Neural progenitor cell (in vitro differentiated cells): ENCODE results near the gene ADAMTS12. TPM values are rescaled to one million over a fixed set of nuclear protein-coding genes. Genes with fewer than 3 reads are reported as not detected.

Experiments
- DNase-seq: peaks from one replicate; pipeline ENCODE4 v3.0.0-alpha.2; 2016; ENCODE audit warnings: low spot score
- H2AFZ ChIP-seq: fragments of 200-600 bp; sonication (generic); replicated peaks from 2 replicates; pipeline ENCODE4 v1.6.1; 2016; ENCODE audit warnings: antibody characterized with exemption
- H3F3A ChIP-seq: fragments of 200-600 bp; sonication (generic); 2 replicates; pipeline ENCODE4 v1.6.1; 2016; ENCODE audit warnings: antibody characterized with exemption, low read depth
- H3K27ac ChIP-seq: fragments of 200-600 bp; sonication (generic); 2 replicates; pipeline ENCODE4 v1.5.1; 2016; ENCODE audit warnings: mild to moderate bottlenecking
- H3K27me3 ChIP-seq: fragments of 200-600 bp; sonication (generic); 2 replicates; pipeline ENCODE4 v1.6.1; 2016; ENCODE audit warnings: mild to moderate bottlenecking, moderate library complexity
- H3K36me3 ChIP-seq: fragments of 200-600 bp; sonication (generic); 2 replicates; pipeline ENCODE4 v1.5.1; 2016
- H3K4me1 ChIP-seq: fragments of 200-600 bp; sonication (generic); 2 replicates; pipeline ENCODE4 v1.6.1; 2016; ENCODE audit warnings: mixed run types
- H3K4me2 ChIP-seq: fragments of 200-600 bp; sonication (generic); 2 replicates; pipeline ENCODE4 v1.6.1; 2016
- H3K4me3 ChIP-seq: fragments of 200-600 bp; sonication (generic); 2 replicates; pipeline ENCODE4 v1.5.1; 2016
- H3K79me2 ChIP-seq: fragments of 200-600 bp; sonication (generic); 2 replicates; pipeline ENCODE4 v1.6.1; 2016; ENCODE audit warnings: low read depth
- H3K9ac ChIP-seq: fragments of 200-600 bp; sonication (generic); 2 replicates; pipeline ENCODE4 v1.6.1; 2016
- H3K9me3 ChIP-seq: fragments of 200-600 bp; sonication (generic); 2 replicates; pipeline ENCODE4 v1.5.1; 2016; ENCODE audit warnings: low read depth
- H4K20me1 ChIP-seq: fragments of 200-600 bp; sonication (generic); 2 replicates; pipeline ENCODE4 v1.6.1; 2016; ENCODE audit warnings: low read depth
- H3K27ac Mint-ChIP-seq: 3 replicates; pipeline ENCODE4 v1.8.0; 2021; ENCODE audit warnings: mixed read lengths
- H3K27me3 Mint-ChIP-seq: 2 replicates; pipeline ENCODE4 v1.8.0; 2022; ENCODE audit warnings: low read depth, mild to moderate bottlenecking, inconsistent platforms, moderate library complexity, mixed read lengths; ENCODE audit not compliant: insufficient read depth
- H3K36me3 Mint-ChIP-seq: 3 replicates; pipeline ENCODE4 v1.8.0; 2021; ENCODE audit warnings: mixed read lengths
- H3K4me1 Mint-ChIP-seq: 3 replicates; pipeline ENCODE4 v1.8.0; 2021; ENCODE audit warnings: mixed read lengths
- H3K4me3 Mint-ChIP-seq: 3 replicates; pipeline ENCODE4 v1.8.0; 2021; ENCODE audit warnings: mild to moderate bottlenecking, moderate library complexity, mixed read lengths
- H3K9me3 Mint-ChIP-seq: 3 replicates; pipeline ENCODE4 v1.8.0; 2020; ENCODE audit warnings: mixed read lengths
- CTCF ChIP-seq: fragments of 200-600 bp; sonication (generic); IDR thresholded peaks from 2 replicates; pipeline ENCODE4 v1.5.1; 2017; ENCODE audit warnings: antibody characterized with exemption, mild to moderate bottlenecking
- EZH2 ChIP-seq: fragments of 200-600 bp; sonication (generic); IDR thresholded peaks from 2 replicates; pipeline ENCODE4 v1.6.1; 2017; ENCODE audit warnings: antibody characterized with exemption, mild to moderate bottlenecking, moderate library complexity
- EZH2phosphoT487 ChIP-seq: fragments of 200-600 bp; sonication (generic); IDR thresholded peaks from 2 replicates; pipeline ENCODE4 v1.6.1; 2017; ENCODE audit warnings: antibody characterized with exemption
- total RNA-seq: library from RNA; depleted of rRNA; stranded (reverse); fragments of >200 nt; gene quantifications from 2 replicates; pipeline ENCODE4 v1.2.3, GENCODE V29; 2015; ENCODE audit warnings: low replicate concordance

The ADAMTS12 gene
- total RNA-seq, 1 donor from 2014 or later = 15.6 TPM

DNA sequence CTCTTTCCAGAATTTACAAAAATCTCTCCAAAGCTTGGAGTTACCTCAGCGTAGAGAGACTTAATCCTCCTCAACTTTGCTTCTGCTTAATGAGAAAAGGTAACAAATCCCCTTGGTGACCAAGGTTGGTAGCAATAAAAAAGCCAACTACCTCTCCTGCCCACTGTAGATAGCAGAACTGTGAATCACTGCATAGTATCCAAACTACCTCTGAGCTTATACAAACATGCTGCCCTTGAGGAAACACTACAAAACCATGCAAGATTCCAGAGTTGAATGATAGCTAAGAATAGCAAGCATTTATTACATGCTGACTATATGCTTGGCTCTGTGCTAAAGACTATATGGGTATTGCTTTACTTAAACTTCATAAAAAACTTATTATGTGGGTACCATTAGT lies 2.8 kb upstream of the ADAMTS12 start:
- Histone ChIP-seq H3F3A (peaks cover 36% of the 10 kb centered on the region), H3K4me1 (peaks cover 20% of the 10 kb centered on the region), H3K9me3 (no peaks in the 10 kb centered on the region), H2AFZ (no peak overlapping the region), H3K36me3 (no peaks in the 10 kb centered on the region), H3K9ac (no peak overlapping the region), H3K79me2 (peaks cover 19% of the 10 kb centered on the region), H3K27me3 (no peaks in the 10 kb centered on the region), H3K4me3 (no peak overlapping the region), H4K20me1 (no peaks in the 10 kb centered on the region), H3K4me2 (no peak overlapping the region), H3K27ac (no peak overlapping the region)
- Mint-ChIP-seq H3K27me3 (peaks cover 6% of the 10 kb centered on the region), H3K4me1 (peaks cover 25% of the 10 kb centered on the region), H3K9me3 (no peaks in the 10 kb centered on the region), H3K27ac (no peak overlapping the region), H3K4me3 (no peak overlapping the region), H3K36me3 (no peaks in the 10 kb centered on the region)
- TF ChIP-seq EZH2phosphoT487 (no peak), CTCF (no peak), EZH2 (no peak)
- no peak for DNase-seq

GRCh38 chr5:33892620-33893137 lies 889 bp upstream of the ADAMTS12 start:
- H3K36me3 ChIP-seq = no peaks in the 10 kb centered on the region
- Mint-ChIP-seq H3K36me3 (no peaks in the 10 kb centered on the region), H3K9me3 (no peaks in the 10 kb centered on the region), H3K4me1 (peaks cover 35% of the 10 kb centered on the region), H3K27me3 (peaks cover 6% of the 10 kb centered on the region), H3K27ac (peak overlapping the region; percentile 86), H3K4me3 (peak overlapping the region; percentile 89)
- no peaks in the 10 kb centered on the region for H4K20me1 ChIP-seq
- peaks cover 36% of the 10 kb centered on the region for H3K4me1 ChIP-seq
- H2AFZ ChIP-seq = peak overlapping the region; percentile 67
- peak overlapping the region; percentile 93 for H3K4me2 ChIP-seq
- peak; percentile 68 for DNase-seq
- H3K4me3 ChIP-seq = peak overlapping the region; percentile 61
- peaks cover 36% of the 10 kb centered on the region for H3F3A ChIP-seq
- peak overlapping the region; percentile 22 for H3K27ac ChIP-seq
- no peaks in the 10 kb centered on the region for H3K27me3 ChIP-seq
- TF ChIP-seq EZH2phosphoT487 = no peak
- TF ChIP-seq EZH2 = no peak
- TF ChIP-seq CTCF = no peak
- no peak overlapping the region for H3K9ac ChIP-seq
- H3K9me3 ChIP-seq = no peaks in the 10 kb centered on the region
- H3K79me2 ChIP-seq = peaks cover 38% of the 10 kb centered on the region

DNA sequence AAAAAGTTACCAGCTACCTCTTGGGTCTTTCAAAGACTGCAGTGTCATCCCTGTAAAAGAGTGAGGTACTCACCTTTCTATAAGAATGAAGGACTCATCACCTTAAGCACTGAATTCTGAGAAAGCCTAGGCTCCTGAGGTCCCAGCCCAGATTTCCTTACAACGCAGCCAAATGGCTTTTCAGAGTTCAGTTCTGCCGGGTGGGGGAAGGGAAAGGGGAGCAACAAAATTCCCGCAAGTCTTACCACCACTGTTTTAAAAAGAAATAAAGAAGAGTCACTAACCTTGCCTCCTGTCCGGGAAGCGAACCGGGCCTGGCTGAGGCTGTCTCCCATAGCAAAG lies 373 bp downstream of the ADAMTS12 start:
- Mint-ChIP-seq H3K27me3 (peaks cover 6% of the 10 kb centered on the region), H3K27ac (peak overlapping the region; percentile 72), H3K36me3 (no peaks in the 10 kb centered on the region), H3K4me3 (peak overlapping the region; percentile 93), H3K4me1 (peaks cover 35% of the 10 kb centered on the region), H3K9me3 (no peaks in the 10 kb centered on the region)
- TF ChIP-seq CTCF (no peak), EZH2phosphoT487 (no peak), EZH2 (no peak)
- H3K4me1 ChIP-seq = peaks cover 39% of the 10 kb centered on the region
- H3K9ac ChIP-seq = no peak overlapping the region
- H3K79me2 ChIP-seq = peaks cover 51% of the 10 kb centered on the region
- H3K27ac ChIP-seq = peak overlapping the region; percentile 44
- peak overlapping the region; percentile 93 for H3K4me2 ChIP-seq
- H3K27me3 ChIP-seq = no peaks in the 10 kb centered on the region
- peak overlapping the region; percentile 61 for H3K4me3 ChIP-seq
- no peaks in the 10 kb centered on the region for H3K9me3 ChIP-seq
- no peaks in the 10 kb centered on the region for H4K20me1 ChIP-seq
- no peaks in the 10 kb centered on the region for H3K36me3 ChIP-seq
- H2AFZ ChIP-seq = peak overlapping the region; percentile 67
- H3F3A ChIP-seq = peaks cover 36% of the 10 kb centered on the region
- no peak for DNase-seq
